Nephron (organoid): ENCODE results near the gene CABP4.

ENCODE experiments used
- H3K27ac Mint-ChIP-seq, 3 experiments: 2 replicates each; pipeline ENCODE4 v1.8.0; 2020; ENCODE audit warnings: mixed read lengths in 3 of 3, mild to moderate bottlenecking in 2 of 3, moderate library complexity in 1 of 3
- H3K27me3 Mint-ChIP-seq: 2 replicates; pipeline ENCODE4 v1.8.0; 2021; ENCODE audit warnings: low read depth, mild to moderate bottlenecking, moderate library complexity, mixed read lengths
- H3K36me3 Mint-ChIP-seq: 2 replicates; pipeline ENCODE4 v1.8.0; 2020; ENCODE audit warnings: low read depth, mixed read lengths
- H3K4me1 Mint-ChIP-seq: 2 replicates; pipeline ENCODE4 v1.8.0; 2020; ENCODE audit warnings: mixed read lengths
- H3K4me3 Mint-ChIP-seq, 3 experiments: 2 replicates each; pipeline ENCODE4 v1.8.0; 2020; ENCODE audit warnings: mild to moderate bottlenecking in 3 of 3, mixed read lengths in 3 of 3, moderate library complexity in 2 of 3
- H3K9me3 Mint-ChIP-seq: 2 replicates; pipeline ENCODE4 v1.8.0; 2020; ENCODE audit warnings: mixed read lengths
- TF ChIP-seq, protein P1 (sequence below), 3 experiments: fragments of 200-600 bp; sonication (generic); IDR thresholded peaks; one replicate each; pipeline ENCODE4 v1.5.0; 2021; ENCODE audit warnings: antibody characterized with exemption in 3 of 3; ENCODE audit not compliant: unreplicated experiment in 3 of 3

CABP4 gene

DNA sequence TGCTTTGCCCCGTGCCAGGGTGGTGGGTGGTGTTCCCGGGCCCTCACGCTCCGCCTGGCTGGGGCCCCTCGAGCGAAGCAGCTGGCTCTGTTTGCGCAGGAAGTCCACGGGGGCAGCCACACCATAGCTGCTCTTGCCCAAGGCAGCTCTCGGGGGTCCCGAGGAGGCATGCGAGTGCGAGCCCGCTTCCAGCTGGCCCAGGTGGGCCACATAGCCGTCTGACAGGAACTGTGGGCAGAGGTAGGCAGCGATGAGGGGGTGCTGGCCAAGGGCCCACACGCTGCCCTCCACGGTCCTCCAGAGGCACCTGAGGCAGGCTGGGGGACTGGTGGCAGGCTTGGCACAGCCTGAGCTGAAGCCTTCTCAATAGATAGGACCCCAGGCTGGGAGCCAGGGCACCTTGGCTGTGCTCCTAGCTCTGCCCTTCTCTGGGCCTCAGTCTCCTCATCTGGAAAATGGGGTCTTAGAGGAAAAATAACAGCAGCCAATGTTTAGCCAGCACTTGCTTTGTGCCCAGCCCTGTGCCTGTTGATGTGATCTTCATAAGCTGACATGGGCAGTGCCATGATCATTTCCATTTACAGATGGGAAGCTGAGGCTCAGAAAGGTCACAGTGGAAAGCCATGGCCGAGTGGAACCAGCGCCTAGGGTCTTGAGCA lies 37.0 kb downstream of the CABP4 start:
- Mint-ChIP-seq H3K36me3 (peaks cover 16% of the 10 kb centered on the region), H3K27ac (no peak overlapping the region), H3K4me1 (no peaks in the 10 kb centered on the region), H3K27me3 (no peaks in the 10 kb centered on the region), H3K4me3 (no peak overlapping the region), H3K9me3 (no peaks in the 10 kb centered on the region)
- TF ChIP-seq, protein P1, sequence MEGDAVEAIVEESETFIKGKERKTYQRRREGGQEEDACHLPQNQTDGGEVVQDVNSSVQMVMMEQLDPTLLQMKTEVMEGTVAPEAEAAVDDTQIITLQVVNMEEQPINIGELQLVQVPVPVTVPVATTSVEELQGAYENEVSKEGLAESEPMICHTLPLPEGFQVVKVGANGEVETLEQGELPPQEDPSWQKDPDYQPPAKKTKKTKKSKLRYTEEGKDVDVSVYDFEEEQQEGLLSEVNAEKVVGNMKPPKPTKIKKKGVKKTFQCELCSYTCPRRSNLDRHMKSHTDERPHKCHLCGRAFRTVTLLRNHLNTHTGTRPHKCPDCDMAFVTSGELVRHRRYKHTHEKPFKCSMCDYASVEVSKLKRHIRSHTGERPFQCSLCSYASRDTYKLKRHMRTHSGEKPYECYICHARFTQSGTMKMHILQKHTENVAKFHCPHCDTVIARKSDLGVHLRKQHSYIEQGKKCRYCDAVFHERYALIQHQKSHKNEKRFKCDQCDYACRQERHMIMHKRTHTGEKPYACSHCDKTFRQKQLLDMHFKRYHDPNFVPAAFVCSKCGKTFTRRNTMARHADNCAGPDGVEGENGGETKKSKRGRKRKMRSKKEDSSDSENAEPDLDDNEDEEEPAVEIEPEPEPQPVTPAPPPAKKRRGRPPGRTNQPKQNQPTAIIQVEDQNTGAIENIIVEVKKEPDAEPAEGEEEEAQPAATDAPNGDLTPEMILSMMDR (IDR thresholded peaks at IDR 0.05; ENCODE audit: unreplicated experiment in 3 of 3), result no peak

DNA sequence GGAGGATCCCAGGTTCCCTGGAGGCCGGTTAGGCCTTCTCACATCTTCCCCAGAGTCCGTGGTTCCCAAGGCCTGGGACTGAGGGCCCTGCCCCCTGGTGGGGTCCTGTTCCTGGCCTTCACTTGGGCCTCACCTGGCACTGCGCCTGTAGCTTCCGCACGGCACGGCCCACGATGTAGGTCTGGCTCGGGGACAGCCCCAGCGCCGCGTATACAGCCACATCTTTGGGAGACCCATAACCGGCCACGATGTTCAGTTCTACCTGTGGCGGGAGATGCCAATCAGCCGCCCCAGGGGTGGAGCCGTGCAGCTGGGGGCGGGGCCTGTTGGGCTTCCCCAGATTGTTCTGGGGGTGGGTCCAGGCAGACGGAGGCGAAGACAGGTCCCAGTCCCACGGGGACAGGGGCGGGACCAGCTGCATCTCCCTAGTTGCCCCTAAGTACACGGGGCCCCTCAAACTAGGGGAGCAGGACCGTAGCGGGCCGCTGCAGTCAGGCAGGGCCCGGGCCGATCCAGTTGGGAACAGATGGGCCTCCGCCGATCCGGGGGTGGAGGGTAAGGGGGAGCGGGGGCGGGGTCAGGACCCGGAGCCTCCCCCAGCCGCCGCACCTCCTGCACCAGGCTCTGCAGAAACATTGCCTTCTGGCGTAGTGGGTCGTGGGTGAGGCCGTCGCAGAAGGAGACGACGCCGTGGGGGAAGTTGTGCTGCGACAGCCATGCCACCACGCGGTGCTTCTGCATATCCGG lies 37.8 kb downstream of the CABP4 start:
- Mint-ChIP-seq H3K4me3 (no peak overlapping the region), H3K4me1 (no peaks in the 10 kb centered on the region), H3K9me3 (no peaks in the 10 kb centered on the region), H3K27ac (no peak overlapping the region), H3K27me3 (no peaks in the 10 kb centered on the region), H3K36me3 (peaks cover 10% of the 10 kb centered on the region)
- TF ChIP-seq, protein P1 (IDR thresholded peaks at IDR 0.05; ENCODE audit: unreplicated experiment in 3 of 3), result no peak

DNA sequence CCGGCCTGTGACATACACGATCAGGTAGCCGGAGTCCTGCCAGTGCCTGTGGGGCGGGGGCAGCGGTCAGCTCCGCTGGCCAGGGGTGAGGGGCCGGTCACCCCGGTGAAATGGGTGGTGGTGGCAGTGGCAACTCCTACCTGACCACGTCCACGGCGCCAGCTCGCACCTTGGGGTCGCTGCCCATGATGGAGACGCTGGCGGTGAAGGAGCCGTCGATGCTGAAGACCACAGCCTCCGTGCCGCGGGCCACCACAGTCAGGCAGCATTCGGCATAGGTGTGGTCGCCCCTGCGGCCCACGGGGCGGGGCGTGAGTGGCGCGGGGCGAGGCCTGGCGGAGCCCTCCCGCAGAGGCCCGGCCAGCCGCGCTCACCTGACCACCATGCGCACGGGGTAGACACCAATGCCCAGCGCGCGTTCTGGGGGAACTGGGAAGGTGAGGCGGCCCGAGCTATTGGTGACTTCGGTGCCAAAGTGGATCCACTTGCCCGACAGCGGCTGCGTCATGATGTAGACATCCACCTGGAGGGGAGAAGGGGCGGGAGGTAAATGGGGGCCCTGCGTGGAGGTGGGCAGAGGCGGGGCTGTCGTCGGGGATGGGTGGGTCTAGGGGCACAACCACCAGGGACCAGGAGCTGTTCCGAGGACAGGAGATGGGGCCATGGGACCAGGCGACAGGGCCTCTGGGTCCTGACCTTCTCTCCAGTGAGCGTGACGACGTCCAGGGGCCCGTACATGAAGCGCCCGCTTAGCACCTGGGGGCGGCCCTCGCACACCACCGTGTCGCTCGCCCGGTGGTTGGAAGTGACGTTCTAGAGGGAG lies 38.6 kb downstream of the CABP4 start:
- no peaks in the 10 kb centered on the region for H3K27me3 Mint-ChIP-seq
- no peaks in the 10 kb centered on the region for H3K9me3 Mint-ChIP-seq
- H3K4me1 Mint-ChIP-seq, result no peaks in the 10 kb centered on the region
- no peak overlapping the region for H3K4me3 Mint-ChIP-seq
- H3K27ac Mint-ChIP-seq, result no peak overlapping the region
- TF ChIP-seq, protein P1 (IDR thresholded peaks at IDR 0.05; ENCODE audit: unreplicated experiment in 3 of 3), result no peak
- peaks cover 8% of the 10 kb centered on the region for H3K36me3 Mint-ChIP-seq

DNA sequence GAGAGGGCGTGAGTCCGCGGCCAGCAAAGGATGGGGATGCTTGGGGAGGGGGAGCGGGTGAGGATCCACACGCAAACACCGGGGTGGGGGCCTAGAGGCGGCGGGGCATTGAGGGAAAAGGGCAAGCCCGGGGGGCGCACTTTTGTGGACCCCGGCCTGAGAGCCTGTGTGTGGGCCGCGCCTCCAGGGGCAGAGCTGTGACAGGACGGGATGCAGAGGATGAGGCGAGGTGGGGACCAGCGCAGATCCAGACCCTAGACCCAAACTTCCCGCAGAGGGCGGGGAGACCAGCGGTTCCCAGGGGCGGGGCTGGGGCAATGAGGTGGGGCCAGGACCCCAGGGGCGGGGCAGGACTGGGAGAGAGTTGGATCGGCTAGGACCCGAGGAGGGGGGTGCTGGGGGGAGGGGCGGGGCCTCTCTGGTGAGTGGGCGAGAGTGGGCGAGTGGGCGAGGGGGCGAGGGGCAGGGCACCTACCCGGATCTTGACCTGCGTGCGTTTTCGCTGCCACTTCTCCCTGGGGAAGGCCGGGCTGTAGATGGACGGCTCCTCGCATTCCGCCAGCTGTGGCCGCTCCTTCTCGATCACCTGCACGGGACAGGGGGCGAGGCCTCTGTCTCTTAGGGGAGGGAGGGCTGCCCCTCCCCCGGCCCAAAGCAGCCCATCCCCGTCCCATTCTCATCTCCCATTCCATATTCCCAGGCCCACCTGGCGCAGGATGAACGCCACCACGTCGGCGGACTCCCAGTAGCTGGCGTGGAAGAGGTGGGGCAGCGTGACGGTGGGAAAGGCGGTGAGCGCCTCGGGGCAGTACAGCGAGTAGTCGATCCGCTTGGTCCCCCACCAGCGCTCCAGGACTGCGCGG lies 39.4 kb downstream of the CABP4 start:
- Mint-ChIP-seq H3K27ac (no peak overlapping the region), H3K4me1 (no peaks in the 10 kb centered on the region), H3K36me3 (peaks cover 6% of the 10 kb centered on the region), H3K4me3 (no peak overlapping the region), H3K27me3 (no peaks in the 10 kb centered on the region), H3K9me3 (no peaks in the 10 kb centered on the region)
- TF ChIP-seq, protein P1 (IDR thresholded peaks at IDR 0.05; ENCODE audit: unreplicated experiment in 3 of 3), result no peak

DNA sequence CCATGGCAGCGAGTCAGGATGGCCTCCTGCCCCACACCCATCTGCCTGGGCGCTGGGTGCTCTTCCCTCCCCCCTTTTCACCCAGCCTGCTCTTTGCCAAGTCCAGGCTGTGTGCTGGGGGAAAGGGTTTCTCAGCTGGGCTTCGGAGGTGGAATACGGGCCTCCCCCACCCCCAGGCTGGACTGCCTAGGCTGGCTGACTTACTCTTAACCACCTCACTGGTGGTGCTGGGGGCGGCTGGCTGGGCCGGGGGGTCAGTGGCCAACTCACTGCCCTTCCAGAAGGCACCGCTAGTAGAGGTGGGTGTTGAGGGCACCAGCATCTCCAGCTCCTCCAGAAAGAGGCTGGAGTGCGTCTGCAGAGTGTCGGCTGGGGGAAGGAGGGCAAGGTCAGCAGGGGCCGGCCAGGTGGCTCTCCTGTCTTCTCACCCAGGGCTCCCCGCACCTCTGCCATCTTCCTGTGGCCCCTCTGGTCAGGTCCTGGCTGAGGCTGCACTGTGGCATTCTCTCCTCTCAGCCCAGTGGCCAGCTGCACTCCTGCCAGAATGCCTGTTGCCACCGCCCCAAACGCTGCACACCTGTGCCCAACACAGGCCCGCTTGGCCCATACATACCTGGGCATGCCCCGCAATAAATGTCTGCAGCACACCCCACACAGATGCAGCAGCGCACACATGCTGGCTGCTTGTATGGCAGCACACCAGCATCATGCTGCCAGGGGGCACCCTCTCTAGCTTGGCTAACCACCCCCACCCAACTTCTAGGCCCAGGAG lies 40.3 kb downstream of the CABP4 start:
- Mint-ChIP-seq H3K27me3 (no peaks in the 10 kb centered on the region), H3K4me1 (no peaks in the 10 kb centered on the region), H3K27ac (no peak overlapping the region), H3K4me3 (no peak overlapping the region), H3K9me3 (no peaks in the 10 kb centered on the region), H3K36me3 (peaks cover 3% of the 10 kb centered on the region)
- TF ChIP-seq, protein P1 (IDR thresholded peaks at IDR 0.05; ENCODE audit: unreplicated experiment in 3 of 3), result no peak
